ENCODE measurements around the gene B9D1.

B9D1 gene

GRCh38 chr17:19388791-19389785, 26.6 kb upstream of the B9D1 start:
- DNase-seq = no peak

- DNase-seq = no peak
Observed at GRCh38 chr17:19387921-19388521, 25.5 kb upstream of the B9D1 start.

- DNase-seq = no peak
Observed at GRCh38 chr17:19386974-19387920, 24.7 kb upstream of the B9D1 start, which contains the start of gene MFAP4. TSS of gene MFAP4 (minus strand) at chr17:19387190. CDS start at chr17:19387155, 35 bp downstream.

GRCh38 chr17:19386051-19386929, 23.8 kb upstream of the B9D1 start:
- no peak for DNase-seq

- no peak for DNase-seq
Observed at GRCh38 chr17:19385521-19385983, 23.0 kb upstream of the B9D1 start.

- DNase-seq = no peak
Observed at GRCh38 chr17:19384723-19385391, 22.3 kb upstream of the B9D1 start.

- no peak for DNase-seq
Observed at GRCh38 chr17:19383681-19384470, 21.4 kb upstream of the B9D1 start.

GRCh38 chr17:19382531-19383444, 20.3 kb upstream of the B9D1 start:
- DNase-seq = no peak

GRCh38 chr17:19381741-19382444, 19.4 kb upstream of the B9D1 start:
- DNase-seq = no peak

- DNase-seq = no peak
Observed at GRCh38 chr17:19381361-19381740, 18.8 kb upstream of the B9D1 start.

GRCh38 chr17:19380481-19381301, 18.2 kb upstream of the B9D1 start:
- no peak for DNase-seq

- DNase-seq = no peak
Observed at GRCh38 chr17:19379361-19380065, 17.0 kb upstream of the B9D1 start.

- no peak for DNase-seq
Observed at GRCh38 chr17:19378416-19379360, 16.2 kb upstream of the B9D1 start, which contains the start of gene MAPK7. TSS of gene MAPK7 (plus strand) at chr17:19378498. CDS start at chr17:19378901, 403 bp downstream.

GRCh38 chr17:19377602-19378415, 15.3 kb upstream of the B9D1 start:
- peak; percentile 77 for DNase-seq

- DNase-seq = no peak
Observed at GRCh38 chr17:19376811-19377210, 14.3 kb upstream of the B9D1 start.

Data from cortex of kidney (tissue), 1 donor.